Measurements from ENCODE around the gene ERFE. TPM values are rescaled to one million over a fixed set of nuclear protein-coding genes. Genes with fewer than 3 reads are reported as not detected.

ERFE gene
- total and polyA plus RNA-seq, 2 of the 13 experiments (the other 11 are each of a cell fraction or from before 2014, with no cell fraction given) = 0.09 TPM; not detected in 1

DNA sequence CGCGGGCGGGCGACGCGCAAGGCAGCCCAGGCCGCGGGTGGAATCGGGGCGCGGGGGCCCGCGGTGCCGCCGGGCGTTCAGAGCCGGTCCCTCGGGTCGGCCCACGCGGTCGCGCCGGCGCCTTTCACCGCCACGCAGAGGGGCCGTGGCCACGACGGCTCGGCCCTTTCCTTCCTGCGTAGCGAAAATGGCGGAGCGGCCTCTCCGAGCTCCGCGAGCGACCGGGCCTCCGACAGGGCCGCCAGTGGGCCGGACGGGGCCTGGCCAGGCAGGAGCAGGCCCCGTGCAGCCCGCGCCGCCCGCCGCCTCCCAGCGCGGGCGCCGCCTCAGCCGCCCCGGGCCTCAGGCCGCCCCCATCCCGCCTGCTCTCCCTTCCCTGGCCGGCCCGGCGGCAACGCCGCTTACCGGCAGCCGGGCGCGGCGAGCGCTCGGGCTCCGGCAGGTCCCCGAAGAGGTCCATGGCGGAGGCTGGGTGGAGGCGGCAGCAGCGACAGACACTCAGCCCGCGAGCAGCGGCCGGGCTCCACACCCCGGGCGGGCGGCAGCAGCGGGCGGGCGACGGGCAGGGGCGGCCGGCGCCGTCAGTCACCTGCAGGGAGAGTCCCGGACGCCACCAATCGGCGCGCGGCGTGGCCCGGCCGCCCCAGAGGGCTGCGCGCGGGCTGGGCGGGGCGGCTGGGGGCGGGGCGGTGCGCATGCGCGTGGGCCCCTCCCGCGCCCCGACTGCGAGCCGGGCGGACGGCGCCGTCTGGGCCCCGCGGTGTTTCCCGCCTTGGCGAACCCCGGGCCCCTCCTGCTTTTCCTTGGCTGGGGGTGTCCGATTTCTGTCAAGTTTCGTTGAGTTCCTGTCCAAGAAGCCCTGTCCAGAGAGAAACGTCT, 44.6 kb downstream of the ERFE start, which contains the start of gene ILKAP (continued):
- TF ChIP-seq, protein P1, sequence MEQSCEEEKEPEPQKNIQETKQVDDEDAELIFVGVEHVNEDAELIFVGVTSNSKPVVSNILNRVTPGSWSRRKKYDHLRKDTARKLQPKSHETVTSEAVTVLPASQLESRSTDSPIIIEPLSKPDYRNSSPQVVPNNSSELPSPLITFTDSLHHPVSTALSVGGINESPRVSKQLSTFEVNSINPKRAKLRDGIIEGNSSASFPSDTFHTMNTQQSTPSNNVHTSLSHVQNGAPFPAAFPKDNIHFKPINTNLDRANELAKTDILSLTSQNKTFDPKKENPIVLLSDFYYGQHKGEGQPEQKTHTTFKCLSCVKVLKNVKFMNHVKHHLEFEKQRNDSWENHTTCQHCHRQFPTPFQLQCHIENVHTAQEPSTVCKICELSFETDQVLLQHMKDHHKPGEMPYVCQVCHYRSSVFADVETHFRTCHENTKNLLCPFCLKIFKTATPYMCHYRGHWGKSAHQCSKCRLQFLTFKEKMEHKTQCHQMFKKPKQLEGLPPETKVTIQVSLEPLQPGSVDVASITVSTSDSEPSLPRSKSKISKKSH (CRISPR knock-in tag; IDR thresholded peaks at IDR 0.05; ENCODE audit: borderline replicate concordance) = 0 out of 2 replicates have a peak, but pooled peaks have one; percentile 72
- TF ChIP-seq PHF20 (CRISPR knock-in tag; IDR thresholded peaks at IDR 0.05) (peak; percentile 75; the same call in 1 of the 2 replicates), CSRNP1 (CRISPR knock-in tag; IDR thresholded peaks at IDR 0.05) (peak; percentile 76), ZNF451 (CRISPR knock-in tag; IDR thresholded peaks at IDR 0.05) (peak; percentile 50; the same call in 1 of the 2 replicates), ZNF225 (CRISPR knock-in tag; IDR thresholded peaks at IDR 0.05) (no peak), ZNF768 (CRISPR knock-in tag; IDR thresholded peaks at IDR 0.05) (peak; percentile 47; the same call in 1 of the 2 replicates), ZBTB38 (CRISPR knock-in tag; IDR thresholded peaks at IDR 0.05) (no peak), PPARG (CRISPR knock-in tag; conservative IDR thresholded peaks at IDR 0.05) (no peak), CREB3 (CRISPR knock-in tag; IDR thresholded peaks at IDR 0.05) (0 out of 2 replicates have a peak, but pooled peaks have one; percentile 20), THAP11 (CRISPR knock-in tag; IDR thresholded peaks at IDR 0.05) (peak; percentile 65), ZNF414 (CRISPR knock-in tag; IDR thresholded peaks at IDR 0.05) (no peak), ZNF256 (CRISPR knock-in tag; conservative IDR thresholded peaks at IDR 0.05) (0 out of 2 replicates have a peak, but pooled peaks have one; percentile 39), ZNF280D (CRISPR knock-in tag; IDR thresholded peaks at IDR 0.05) (0 out of 2 replicates have a peak, but pooled peaks have one; percentile 28), MATR3 (CRISPR knock-in tag; IDR thresholded peaks at IDR 0.05) (no peak)
- TF ChIP-seq, protein P2, sequence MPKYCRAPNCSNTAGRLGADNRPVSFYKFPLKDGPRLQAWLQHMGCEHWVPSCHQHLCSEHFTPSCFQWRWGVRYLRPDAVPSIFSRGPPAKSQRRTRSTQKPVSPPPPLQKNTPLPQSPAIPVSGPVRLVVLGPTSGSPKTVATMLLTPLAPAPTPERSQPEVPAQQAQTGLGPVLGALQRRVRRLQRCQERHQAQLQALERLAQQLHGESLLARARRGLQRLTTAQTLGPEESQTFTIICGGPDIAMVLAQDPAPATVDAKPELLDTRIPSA (CRISPR knock-in tag; IDR thresholded peaks at IDR 0.05; ENCODE audit: borderline replicate concordance) = no peak
- TF ChIP-seq, protein P3, sequence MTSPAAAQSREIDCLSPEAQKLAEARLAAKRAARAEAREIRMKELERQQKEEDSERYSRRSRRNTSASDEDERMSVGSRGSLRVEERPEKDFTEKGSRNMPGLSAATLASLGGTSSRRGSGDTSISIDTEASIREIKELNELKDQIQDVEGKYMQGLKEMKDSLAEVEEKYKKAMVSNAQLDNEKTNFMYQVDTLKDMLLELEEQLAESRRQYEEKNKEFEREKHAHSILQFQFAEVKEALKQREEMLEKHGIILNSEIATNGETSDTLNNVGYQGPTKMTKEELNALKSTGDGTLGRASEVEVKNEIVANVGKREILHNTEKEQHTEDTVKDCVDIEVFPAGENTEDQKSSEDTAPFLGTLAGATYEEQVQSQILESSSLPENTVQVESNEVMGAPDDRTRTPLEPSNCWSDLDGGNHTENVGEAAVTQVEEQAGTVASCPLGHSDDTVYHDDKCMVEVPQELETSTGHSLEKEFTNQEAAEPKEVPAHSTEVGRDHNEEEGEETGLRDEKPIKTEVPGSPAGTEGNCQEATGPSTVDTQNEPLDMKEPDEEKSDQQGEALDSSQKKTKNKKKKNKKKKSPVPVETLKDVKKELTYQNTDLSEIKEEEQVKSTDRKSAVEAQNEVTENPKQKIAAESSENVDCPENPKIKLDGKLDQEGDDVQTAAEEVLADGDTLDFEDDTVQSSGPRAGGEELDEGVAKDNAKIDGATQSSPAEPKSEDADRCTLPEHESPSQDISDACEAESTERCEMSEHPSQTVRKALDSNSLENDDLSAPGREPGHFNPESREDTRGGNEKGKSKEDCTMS (CRISPR knock-in tag; conservative IDR thresholded peaks at IDR 0.05) = no peak

All from HepG2 (cell line).